Measurements from ENCODE around the gene PAIP2. TPM values are rescaled to one million over a fixed set of nuclear protein-coding genes. Genes with fewer than 3 reads are reported as not detected.
A peak's percentile ranks its signal among the peaks of the same experiment; 100 is the strongest.

PAIP2 gene
- total RNA-seq, 1 donor from 2014 or later: 87.7 TPM

GRCh38 chr5:139402561-139403158, 61.0 kb downstream of the PAIP2 start:
- DNase-seq (ENCODE audit: extremely low spot score, unreplicated experiment): no peak
- Mint-ChIP-seq H3K4me1 (ENCODE audit: unreplicated experiment) (peaks cover 25% of the 10 kb centered on the region), H3K36me3 (peaks cover 3% of the 10 kb centered on the region), H3K27ac (peak overlapping the region; percentile 99), H3K4me3 (peak overlapping the region; percentile 98), H3K27me3 (no peaks in the 10 kb centered on the region), H3K9me3 (no peaks in the 10 kb centered on the region)
- peak; percentile 61 for TF ChIP-seq CTCF (conservative IDR thresholded peaks at IDR 0.05)

- Mint-ChIP-seq H3K36me3 (peaks cover 3% of the 10 kb centered on the region), H3K27me3 (no peaks in the 10 kb centered on the region), H3K4me1 (ENCODE audit: unreplicated experiment) (peaks cover 29% of the 10 kb centered on the region), H3K4me3 (peak overlapping the region; percentile 98), H3K27ac (peak overlapping the region; percentile 99), H3K9me3 (no peaks in the 10 kb centered on the region)
- no peak for TF ChIP-seq CTCF (conservative IDR thresholded peaks at IDR 0.05)
- no peak for DNase-seq (ENCODE audit: extremely low spot score, unreplicated experiment)
Observed at GRCh38 chr5:139403418-139403786, 61.7 kb downstream of the PAIP2 start.

GRCh38 chr5:139403787-139404483, 62.3 kb downstream of the PAIP2 start, which contains the start of gene SPATA24:
Gene SPATA24 (minus strand): TSS chr5:139404089. CDS start chr5:139404060, 29 bp downstream.
- no peak for TF ChIP-seq CTCF (conservative IDR thresholded peaks at IDR 0.05)
- peak within 1 kb of the TSS; percentile 99 for H3K27ac Mint-ChIP-seq
- peak; percentile 96 for DNase-seq (ENCODE audit: extremely low spot score, unreplicated experiment)
- peaks cover 29% of the 10 kb centered on the region for H3K4me1 Mint-ChIP-seq (ENCODE audit: unreplicated experiment)
- H3K27me3 Mint-ChIP-seq: no peaks in the 10 kb centered on the region
- H3K36me3 Mint-ChIP-seq: peaks cover 3% of the 10 kb centered on the region
- H3K4me3 Mint-ChIP-seq: peak within 1 kb of the TSS; percentile 98
- no peaks in the 10 kb centered on the region for H3K9me3 Mint-ChIP-seq

GRCh38 chr5:139404484-139404840, 62.8 kb downstream of the PAIP2 start:
- Mint-ChIP-seq H3K4me3 (peak overlapping the region; percentile 98), H3K36me3 (peaks cover 3% of the 10 kb centered on the region), H3K27ac (peak overlapping the region; percentile 99), H3K9me3 (no peaks in the 10 kb centered on the region), H3K27me3 (no peaks in the 10 kb centered on the region), H3K4me1 (ENCODE audit: unreplicated experiment) (peaks cover 29% of the 10 kb centered on the region)
- DNase-seq (ENCODE audit: extremely low spot score, unreplicated experiment): no peak
- no peak for TF ChIP-seq CTCF (conservative IDR thresholded peaks at IDR 0.05)

GRCh38 chr5:139406963-139407362, 65.3 kb downstream of the PAIP2 start:
- Mint-ChIP-seq H3K4me3 (no peak overlapping the region), H3K27ac (peak overlapping the region; percentile 93), H3K4me1 (ENCODE audit: unreplicated experiment) (peaks cover 29% of the 10 kb centered on the region), H3K9me3 (no peaks in the 10 kb centered on the region), H3K36me3 (peaks cover 3% of the 10 kb centered on the region), H3K27me3 (no peaks in the 10 kb centered on the region)
- no peak for TF ChIP-seq CTCF (conservative IDR thresholded peaks at IDR 0.05)
- DNase-seq (ENCODE audit: extremely low spot score, unreplicated experiment): no peak

All from type B pancreatic cell (in vitro differentiated cells).